HG02938 (cell line): ENCODE data around the gene RASL10A.

ENCODE experiments used
- ATAC-seq: cut with Tn5 transposase; IDR thresholded peaks from one replicate; pipeline ENCODE4 v1.9.1; 2021; ENCODE audit warnings: mild to moderate bottlenecking, moderate library complexity; ENCODE audit not compliant: unreplicated experiment

RASL10A gene

GRCh38 chr22:29270475-29271271 lies 44.8 kb downstream of the RASL10A start:
- no peak for ATAC-seq

- no peak for ATAC-seq
Measured at GRCh38 chr22:29269731-29270474, 45.6 kb downstream of the RASL10A start.

GRCh38 chr22:29269230-29269604 lies 46.3 kb downstream of the RASL10A start:
- no peak for ATAC-seq

GRCh38 chr22:29268511-29269229 lies 46.8 kb downstream of the RASL10A start:
- ATAC-seq = no peak

- ATAC-seq = peak; percentile 77
Measured at GRCh38 chr22:29267858-29268510, 47.5 kb downstream of the RASL10A start, which contains the start of the genes EWSR1 and RHBDD3. EWSR1 (plus strand) TSS chr22:29268268; CDS start chr22:29268337, 69 bp downstream. RHBDD3 (minus strand) TSS chr22:29267981; CDS start chr22:29265626, 2,355 bp downstream.

- no peak for ATAC-seq
Measured at GRCh38 chr22:29267462-29267857, 48.0 kb downstream of the RASL10A start.

- no peak for ATAC-seq
Measured at GRCh38 chr22:29266564-29267461, 48.7 kb downstream of the RASL10A start.

- no peak for ATAC-seq
Measured at GRCh38 chr22:29265929-29266328, 49.6 kb downstream of the RASL10A start.

- no peak for ATAC-seq
Measured at GRCh38 chr22:29265305-29265704, 50.2 kb downstream of the RASL10A start.

- ATAC-seq = no peak
Measured at GRCh38 chr22:29263791-29264276, 51.7 kb downstream of the RASL10A start.
